ENCODE results near the gene CFAP97D2.
"Not testable (repeated sequence)": the region's sequence is repeated elsewhere in the genome, so short reads cannot be mapped to it uniquely, and the experiment has no call there.

Gene CFAP97D2

GRCh38 chr13:114158869-114159666 lies 20.0 kb upstream of the CFAP97D2 start:
- not testable (repeated sequence) for DNase-seq

- no peak for DNase-seq
These were observed 18.0 kb upstream of the CFAP97D2 start for GRCh38 chr13:114161028-114161556.

GRCh38 chr13:114161644-114162532 lies 17.2 kb upstream of the CFAP97D2 start:
- peak; percentile 60 to 64 for DNase-seq

- peak; percentile 60 to 72 for DNase-seq
These were observed 16.5 kb upstream of the CFAP97D2 start for GRCh38 chr13:114162533-114162922.

GRCh38 chr13:114164053-114164452 lies 15.0 kb upstream of the CFAP97D2 start:
- DNase-seq, result no peak

- no peak for DNase-seq
These were observed 14.2 kb upstream of the CFAP97D2 start for GRCh38 chr13:114164681-114165429.

GRCh38 chr13:114166381-114167131 lies 12.5 kb upstream of the CFAP97D2 start:
- DNase-seq, result peak in 1 of 2 experiments; percentile 21

- DNase-seq, result no peak
These were observed 11.6 kb upstream of the CFAP97D2 start for GRCh38 chr13:114167426-114167825.

GRCh38 chr13:114167885-114168284 lies 11.2 kb upstream of the CFAP97D2 start:
- DNase-seq, result no peak

GRCh38 chr13:114173272-114173671 lies 5.8 kb upstream of the CFAP97D2 start:
- DNase-seq, result no peak

- DNase-seq, result no peak
These were observed 5.3 kb upstream of the CFAP97D2 start for GRCh38 chr13:114173745-114174144.

GRCh38 chr13:114174529-114174961 lies 4.5 kb upstream of the CFAP97D2 start:
- no peak for DNase-seq

GRCh38 chr13:114176359-114176902 lies 2.6 kb upstream of the CFAP97D2 start:
- DNase-seq, result not testable (repeated sequence)

- DNase-seq, result no peak
These were observed 1.6 kb upstream of the CFAP97D2 start for GRCh38 chr13:114177245-114178010.

- DNase-seq, result no peak
These were observed 6.3 kb downstream of the CFAP97D2 start for GRCh38 chr13:114185182-114185971.

GRCh38 chr13:114194853-114195252 lies 15.8 kb downstream of the CFAP97D2 start:
- no peak for DNase-seq

GRCh38 chr13:114196629-114197028 lies 17.6 kb downstream of the CFAP97D2 start:
- DNase-seq, result no peak

- no peak for DNase-seq
These were observed 19.5 kb downstream of the CFAP97D2 start for GRCh38 chr13:114198556-114198955.

- not testable (repeated sequence) for DNase-seq
These were observed 20.5 kb downstream of the CFAP97D2 start for GRCh38 chr13:114199526-114199925.

- no peak for DNase-seq
These were observed 20.9 kb downstream of the CFAP97D2 start for GRCh38 chr13:114199954-114200353.

Data from SHP77 (cell line).